Mammary epithelial cell (primary cell): Measurements from ENCODE around the gene DEPP1.

Source experiments
- CTCF ChIP-seq, 2 donors: IDR thresholded peaks in 1 of 2; conservative IDR thresholded peaks in 1 of 2; 2 replicates each; pipeline ENCODE4 v1.5.1; 2011 to 2012; ENCODE audit warnings: inconsistent platforms in 2 of 2, low read length in 2 of 2, mild to moderate bottlenecking in 2 of 2, control low read depth in 1 of 2, low read depth in 1 of 2; ENCODE audit not compliant: insufficient read depth in 1 of 2; ENCODE audit errors: extremely low read depth in 1 of 2
- EZH2 ChIP-seq: IDR thresholded peaks from 2 replicates; pipeline ENCODE4 v1.6.1; 2012; ENCODE audit warnings: low read length, inconsistent platforms, borderline replicate concordance

- TF ChIP-seq CTCF (conservative IDR thresholded peaks at IDR 0.05 in 1 of 2, IDR thresholded peaks at IDR 0.05 in 1 of 2; ENCODE audit: extremely low read depth in 1 of 2, insufficient read depth in 1 of 2, low read depth in 1 of 2, low read length in 2 of 2) (no peak), EZH2 (no peak)
These were observed 47.5 kb downstream of the DEPP1 start for GRCh38 chr10:44930904-44931620.
